HepG2 (cell line): ENCODE data around the gene ATP5F1E. TPM values are rescaled to one million over a fixed set of nuclear protein-coding genes. Genes with fewer than 3 reads are reported as not detected.

Experiments used
- ATF6 ChIP-seq: sonication (generic); formaldehyde crosslinking; conservative IDR thresholded peaks from 2 replicates; pipeline ENCODE4 v1.4.0; 2020; ENCODE audit warnings: missing genetic modification reagents
- BATF2 ChIP-seq: sonication (generic); formaldehyde crosslinking; IDR thresholded peaks from 2 replicates; pipeline ENCODE4 v1.8.0; 2022; ENCODE audit warnings: mild to moderate bottlenecking, missing genetic modification reagents, moderate library complexity
- CERS6 ChIP-seq: sonication (generic); formaldehyde crosslinking; IDR thresholded peaks from 2 replicates; pipeline ENCODE4 v1.5.0; 2020; ENCODE audit warnings: missing genetic modification reagents
- CHD4 ChIP-seq: fragments of 200-600 bp; sonication (generic); IDR thresholded peaks from 2 replicates; pipeline ENCODE4 v1.7.0; 2017; ENCODE audit warnings: mild to moderate bottlenecking, low read length, borderline replicate concordance
- EHMT2 ChIP-seq: fragments of 200-600 bp; sonication (generic); IDR thresholded peaks from 2 replicates; pipeline ENCODE4 v1.7.0; 2017; ENCODE audit warnings: antibody characterized with exemption, low read depth, low read length, borderline replicate concordance
- ETV5 ChIP-seq: IDR thresholded peaks from 2 replicates; pipeline ENCODE4 v1.6.1; 2018; ENCODE audit warnings: missing biosample characterization, missing genetic modification reagents, inconsistent platforms, borderline replicate concordance
- HDAC1 ChIP-seq: sonication (generic); formaldehyde crosslinking; IDR thresholded peaks from 2 replicates; pipeline ENCODE4 v1.5.1; 2020; ENCODE audit warnings: mild to moderate bottlenecking, missing genetic modification reagents
- JDP2 ChIP-seq: sonication (generic); formaldehyde crosslinking; IDR thresholded peaks from 2 replicates; pipeline ENCODE4 v1.8.1; 2022; ENCODE audit warnings: missing genetic modification reagents, borderline replicate concordance
- KDM6A ChIP-seq: IDR thresholded peaks from 2 replicates; pipeline ENCODE4 v1.6.1; 2016; ENCODE audit warnings: low read depth
- NR2F2 ChIP-seq: IDR thresholded peaks from 2 replicates; pipeline ENCODE4 v1.6.1; 2012; ENCODE audit warnings: low read depth, inconsistent platforms, borderline replicate concordance
- PBX2 ChIP-seq: IDR thresholded peaks from 2 replicates; pipeline ENCODE4 v1.6.1; 2016; ENCODE audit warnings: control low read depth
- RERE ChIP-seq: IDR thresholded peaks from 2 replicates; pipeline ENCODE4 v1.6.1; 2016; ENCODE audit warnings: low read depth, missing genetic modification reagents, missing compliant biosample characterization
- SOX5 ChIP-seq: IDR thresholded peaks from 2 replicates; pipeline ENCODE4 v1.6.1; 2016; ENCODE audit warnings: borderline replicate concordance
- SUZ12 ChIP-seq: fragments of 150-350 bp; IDR thresholded peaks from 2 replicates; pipeline ENCODE4 v1.6.1; 2014; ENCODE audit warnings: low read depth, low read length
- ZBTB37 ChIP-seq: sonication (generic); formaldehyde crosslinking; IDR thresholded peaks from 2 replicates; pipeline ENCODE4 v1.4.0; 2020; ENCODE audit warnings: mild to moderate bottlenecking, missing genetic modification reagents
- ZNF282 ChIP-seq: fragments of 450-650 bp; IDR thresholded peaks from 2 replicates; pipeline ENCODE4 v1.6.1; 2018; ENCODE audit not compliant: partially characterized antibody
- ZNF468 ChIP-seq: sonication (generic); formaldehyde crosslinking; IDR thresholded peaks from 2 replicates; pipeline ENCODE4 v1.8.0; 2022; ENCODE audit warnings: mild to moderate bottlenecking, moderate library complexity, missing genetic modification reagents
- ZNF724P ChIP-seq: sonication (generic); formaldehyde crosslinking; IDR thresholded peaks from 2 replicates; pipeline ENCODE4 v1.8.0; 2022; ENCODE audit warnings: missing genetic modification reagents, borderline replicate concordance
- polyA plus RNA-seq, 8 experiments: library from polyadenylated mRNA; depleted of rRNA in 3 of 8; stranded (reverse) in 7 of 8; unstranded in 1 of 8; fragments of >200 nt; fragmentation: Illumina TruSeq in 4 of 8; extraction: Trizol in 4 of 8; gene quantifications; 2 replicates each; pipeline versions ENCODE4 v1.2.1 to v1.2.3, GENCODE V29; 2011 to 2016; ENCODE audit warnings: low read depth in 4 of 8, missing spikeins in 1 of 8, mixed read lengths in 1 of 8; ENCODE audit not compliant: insufficient read depth in 1 of 8
- total RNA-seq, 5 experiments: library from RNA; depleted of rRNA; stranded (reverse); fragments of >200 nt; fragmentation: Illumina TruSeq; extraction: Trizol; gene quantifications; 2 replicates each; pipeline ENCODE4 v1.2.3, GENCODE V29; 2016; ENCODE audit warnings: low read depth in 1 of 5

The ATP5F1E gene
- total and polyA plus RNA-seq, 2 of the 13 experiments (the other 11 are each of a cell fraction or from before 2014, with no cell fraction given), result 121 to 134 TPM

GRCh38 chr20:59004763-59005522 is 27.2 kb downstream of the ATP5F1E start (continued):
- TF ChIP-seq CERS6 (CRISPR knock-in tag) (no peak), CHD4 (0 out of 2 replicates have a peak, but pooled peaks have one; percentile 29), JDP2 (CRISPR knock-in tag) (no peak), NR2F2 (no peak), EHMT2 (no peak), ZNF468 (CRISPR knock-in tag) (no peak), ZNF282 (no peak), PBX2 (CRISPR knock-in tag) (peak; percentile 89), ETV5 (CRISPR knock-in tag) (peak; percentile 52; the same call in 1 of the 2 replicates), ZBTB37 (CRISPR knock-in tag) (no peak), BATF2 (CRISPR knock-in tag) (no peak), ZNF724P (CRISPR knock-in tag) (no peak), SUZ12 (no peak), HDAC1 (CRISPR knock-in tag) (peak; percentile 60), ATF6 (CRISPR knock-in tag) (0 out of 2 replicates have a peak, but pooled peaks have one; percentile 27), SOX5 (no peak), KDM6A (CRISPR knock-in tag) (no peak), RERE (CRISPR knock-in tag) (no peak)
